Suprapubic skin (tissue), 4 donors: ENCODE measurements around the gene ARFRP1. TPM values are rescaled to one million over a fixed set of nuclear protein-coding genes. Genes with fewer than 3 reads are reported as not detected.

Source experiments
- DNase-seq, 2 donors: peaks; one replicate each; pipeline ENCODE4 v3.0.0-alpha.2; 2019; ENCODE audit warnings: low spot score in 2 of 2
- H3K27ac ChIP-seq: fragments of 200-600 bp; sonication (generic); one replicate; pipeline ENCODE4 v1.5.1; 2019
- H3K27me3 ChIP-seq: fragments of 200-600 bp; sonication (generic); one replicate; pipeline ENCODE4 v1.5.1; 2019
- H3K36me3 ChIP-seq: fragments of 200-600 bp; sonication (generic); one replicate; pipeline ENCODE4 v1.5.1; 2019
- H3K4me1 ChIP-seq: fragments of 200-600 bp; sonication (generic); one replicate; pipeline ENCODE4 v1.5.1; 2019
- H3K4me3 ChIP-seq: fragments of 200-600 bp; sonication (generic); one replicate; pipeline ENCODE4 v1.5.1; 2019; ENCODE audit warnings: mild to moderate bottlenecking
- H3K9me3 ChIP-seq: fragments of 200-600 bp; sonication (generic); one replicate; pipeline ENCODE4 v1.5.1; 2019
- CTCF ChIP-seq, 2 donors: fragments of 200-600 bp in 1 of 2; fragments of 450-650 bp in 1 of 2; sonication (generic) in 1 of 2; IDR thresholded peaks; one replicate each; pipeline ENCODE4 v1.5.1; 2016 to 2019; ENCODE audit warnings: antibody characterized with exemption in 2 of 2, mild to moderate bottlenecking in 1 of 2, moderate library complexity in 1 of 2
- EP300 ChIP-seq: sonication (generic); formaldehyde crosslinking; IDR thresholded peaks from one replicate; pipeline ENCODE4 v1.6.1; 2017; ENCODE audit warnings: antibody characterized with exemption
- POLR2A ChIP-seq, 2 donors: fragments of 450-650 bp; IDR thresholded peaks; one replicate each; pipeline ENCODE4 v1.6.1; 2017; ENCODE audit warnings: antibody characterized with exemption in 2 of 2, mild to moderate bottlenecking in 2 of 2, moderate library complexity in 2 of 2
- POLR2AphosphoS5 ChIP-seq, 3 donors: sonication (generic); formaldehyde crosslinking; IDR thresholded peaks; one replicate each; pipeline ENCODE4 v1.6.1; 2017; ENCODE audit warnings: antibody characterized with exemption in 3 of 3
- WGBS: methylation state at CpG from one replicate; pipeline ENCODE4 v1.1.5; 2018; 5-methylcytosine and 5-hydroxymethylcytosine counted together
- total RNA-seq, 4 donors: library from RNA; depleted of rRNA; stranded (reverse); fragments of >200 nt; gene quantifications; one replicate each; pipeline ENCODE4 v1.1.0, GENCODE V29; 2016

ARFRP1 gene
- total RNA-seq, 4 donors from 2014 or later, result 22.1 to 31.9 (median 27.6) TPM

- DNase-seq, result no peak
- Histone ChIP-seq H3K27ac (no peak overlapping the region), H3K4me3 (no peak overlapping the region), H3K27me3 (no peaks in the 10 kb centered on the region), H3K36me3 (peaks cover 79% of the 10 kb centered on the region), H3K4me1 (peaks cover 5% of the 10 kb centered on the region), H3K9me3 (no peaks in the 10 kb centered on the region)
- WGBS, result 88% methylated on average over 13 of the region's 22 CpGs
- TF ChIP-seq POLR2A (IDR thresholded peaks at IDR 0.05), result no peak
- TF ChIP-seq CTCF (IDR thresholded peaks at IDR 0.05), result no peak
- no peak for TF ChIP-seq EP300
- TF ChIP-seq POLR2AphosphoS5 (IDR thresholded peaks at IDR 0.05), result no peak
Measured at GRCh38 chr20:63664143-63664851, 43.5 kb downstream of the ARFRP1 start.

- no peak overlapping the region for H3K4me3 ChIP-seq
- H3K36me3 ChIP-seq, result peaks cover 73% of the 10 kb centered on the region
- TF ChIP-seq POLR2AphosphoS5 (IDR thresholded peaks at IDR 0.05) (no peak), EP300 (no peak), CTCF (IDR thresholded peaks at IDR 0.05) (no peak), POLR2A (IDR thresholded peaks at IDR 0.05) (no peak)
- H3K27ac ChIP-seq, result no peak overlapping the region
- H3K27me3 ChIP-seq, result no peaks in the 10 kb centered on the region
- peaks cover 13% of the 10 kb centered on the region for H3K4me1 ChIP-seq
- 92% methylated on average over 7 of the region's 26 CpGs for WGBS
- H3K9me3 ChIP-seq, result no peaks in the 10 kb centered on the region
- no peak for DNase-seq
Measured at GRCh38 chr20:63663332-63664066, 44.3 kb downstream of the ARFRP1 start.

- H3K36me3 ChIP-seq, result peaks cover 66% of the 10 kb centered on the region
- no peaks in the 10 kb centered on the region for H3K27me3 ChIP-seq
- peaks cover 16% of the 10 kb centered on the region for H3K4me1 ChIP-seq
- no peaks in the 10 kb centered on the region for H3K9me3 ChIP-seq
- WGBS, result 79% methylated on average over 3 of the region's 9 CpGs
- no peak overlapping the region for H3K27ac ChIP-seq
- DNase-seq, result no peak
- H3K4me3 ChIP-seq, result no peak overlapping the region
- TF ChIP-seq POLR2AphosphoS5 (IDR thresholded peaks at IDR 0.05) (no peak), CTCF (IDR thresholded peaks at IDR 0.05) (no peak), EP300 (no peak), POLR2A (IDR thresholded peaks at IDR 0.05) (no peak)
Measured at GRCh38 chr20:63662813-63663189, 45.0 kb downstream of the ARFRP1 start.

GRCh38 chr20:63661959-63662812 is 45.6 kb downstream of the ARFRP1 start:
- DNase-seq, result no peak
- Histone ChIP-seq H3K9me3 (no peaks in the 10 kb centered on the region), H3K36me3 (peaks cover 60% of the 10 kb centered on the region), H3K27ac (no peak overlapping the region), H3K4me1 (peaks cover 22% of the 10 kb centered on the region), H3K4me3 (no peak overlapping the region), H3K27me3 (no peaks in the 10 kb centered on the region)
- 95% methylated on average over 10 of the region's 33 CpGs for WGBS
- TF ChIP-seq CTCF (IDR thresholded peaks at IDR 0.05) (no peak), EP300 (no peak), POLR2A (IDR thresholded peaks at IDR 0.05) (no peak), POLR2AphosphoS5 (IDR thresholded peaks at IDR 0.05) (no peak)
